ENCODE data around the gene UBL5.

The UBL5 gene

DNA sequence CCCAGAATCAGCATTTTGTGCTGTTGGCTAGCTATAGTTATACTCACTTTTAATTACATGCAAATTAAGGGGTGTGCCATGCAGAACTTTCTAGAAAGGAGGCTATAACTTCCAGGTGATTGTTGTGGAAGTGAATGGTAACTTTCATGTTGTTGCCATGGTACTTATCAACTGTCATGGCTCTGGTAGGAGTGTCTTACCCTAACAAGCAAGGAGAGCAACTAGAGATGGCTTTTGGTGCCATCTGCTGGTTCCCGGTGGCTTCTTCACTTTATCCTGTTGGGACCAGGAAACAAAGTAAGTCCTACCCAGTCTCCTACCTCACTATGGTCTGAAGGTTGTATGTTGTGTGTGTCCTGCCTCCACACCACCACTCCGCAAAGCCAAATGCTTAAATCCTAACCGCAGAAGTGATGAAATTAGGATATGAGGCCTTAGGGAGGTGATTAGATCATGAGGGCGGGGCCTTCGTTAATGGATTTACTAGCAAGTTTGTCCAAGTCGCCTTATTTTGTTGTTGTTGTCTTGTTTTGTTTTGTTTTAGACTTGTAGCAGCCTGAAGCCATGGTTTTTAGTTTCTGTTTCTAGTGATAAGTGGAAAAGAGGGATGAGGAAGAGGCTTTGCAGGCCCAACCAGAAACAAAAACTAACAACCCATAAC lies 31.5 kb upstream of the UBL5 start:
- TF ChIP-seq GABPA (IDR thresholded peaks at IDR 0.05; ENCODE audit: low read depth): no peak
- TF ChIP-seq, protein P1, sequence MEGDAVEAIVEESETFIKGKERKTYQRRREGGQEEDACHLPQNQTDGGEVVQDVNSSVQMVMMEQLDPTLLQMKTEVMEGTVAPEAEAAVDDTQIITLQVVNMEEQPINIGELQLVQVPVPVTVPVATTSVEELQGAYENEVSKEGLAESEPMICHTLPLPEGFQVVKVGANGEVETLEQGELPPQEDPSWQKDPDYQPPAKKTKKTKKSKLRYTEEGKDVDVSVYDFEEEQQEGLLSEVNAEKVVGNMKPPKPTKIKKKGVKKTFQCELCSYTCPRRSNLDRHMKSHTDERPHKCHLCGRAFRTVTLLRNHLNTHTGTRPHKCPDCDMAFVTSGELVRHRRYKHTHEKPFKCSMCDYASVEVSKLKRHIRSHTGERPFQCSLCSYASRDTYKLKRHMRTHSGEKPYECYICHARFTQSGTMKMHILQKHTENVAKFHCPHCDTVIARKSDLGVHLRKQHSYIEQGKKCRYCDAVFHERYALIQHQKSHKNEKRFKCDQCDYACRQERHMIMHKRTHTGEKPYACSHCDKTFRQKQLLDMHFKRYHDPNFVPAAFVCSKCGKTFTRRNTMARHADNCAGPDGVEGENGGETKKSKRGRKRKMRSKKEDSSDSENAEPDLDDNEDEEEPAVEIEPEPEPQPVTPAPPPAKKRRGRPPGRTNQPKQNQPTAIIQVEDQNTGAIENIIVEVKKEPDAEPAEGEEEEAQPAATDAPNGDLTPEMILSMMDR (IDR thresholded peaks at IDR 0.05; ENCODE audit: insufficient read depth, low read length): peak; percentile 94
- DNase-seq (ENCODE audit: low read depth in 1 of 2, low spot score in 1 of 2): peak; percentile 82 to 92
- no peak overlapping the region for H3K4me3 ChIP-seq (replicated peaks; ENCODE audit: insufficient read depth, low read length)
- peak overlapping the region; percentile 36 for H3K27ac ChIP-seq (replicated peaks)
- H3K27me3 ChIP-seq (ENCODE audit: insufficient read depth, poor library complexity, severe bottlenecking): peaks cover 3% of the 10 kb centered on the region

- Histone ChIP-seq H3K27ac (replicated peaks) (peak overlapping the region; percentile 55), H3K27me3 (ENCODE audit: insufficient read depth, poor library complexity, severe bottlenecking) (peaks cover 2% of the 10 kb centered on the region), H3K4me3 (replicated peaks; ENCODE audit: insufficient read depth, low read length) (no peak overlapping the region)
- TF ChIP-seq, protein P1 (IDR thresholded peaks at IDR 0.05; ENCODE audit: insufficient read depth, low read length): no peak
- TF ChIP-seq SPI1 (IDR thresholded peaks at IDR 0.05; ENCODE audit: borderline replicate concordance, low read depth) (no peak), GABPA (IDR thresholded peaks at IDR 0.05; ENCODE audit: low read depth) (no peak), POLR2AphosphoS5 (IDR thresholded peaks at IDR 0.05; ENCODE audit: low read depth) (no peak)
- TF ChIP-seq, protein P2, sequence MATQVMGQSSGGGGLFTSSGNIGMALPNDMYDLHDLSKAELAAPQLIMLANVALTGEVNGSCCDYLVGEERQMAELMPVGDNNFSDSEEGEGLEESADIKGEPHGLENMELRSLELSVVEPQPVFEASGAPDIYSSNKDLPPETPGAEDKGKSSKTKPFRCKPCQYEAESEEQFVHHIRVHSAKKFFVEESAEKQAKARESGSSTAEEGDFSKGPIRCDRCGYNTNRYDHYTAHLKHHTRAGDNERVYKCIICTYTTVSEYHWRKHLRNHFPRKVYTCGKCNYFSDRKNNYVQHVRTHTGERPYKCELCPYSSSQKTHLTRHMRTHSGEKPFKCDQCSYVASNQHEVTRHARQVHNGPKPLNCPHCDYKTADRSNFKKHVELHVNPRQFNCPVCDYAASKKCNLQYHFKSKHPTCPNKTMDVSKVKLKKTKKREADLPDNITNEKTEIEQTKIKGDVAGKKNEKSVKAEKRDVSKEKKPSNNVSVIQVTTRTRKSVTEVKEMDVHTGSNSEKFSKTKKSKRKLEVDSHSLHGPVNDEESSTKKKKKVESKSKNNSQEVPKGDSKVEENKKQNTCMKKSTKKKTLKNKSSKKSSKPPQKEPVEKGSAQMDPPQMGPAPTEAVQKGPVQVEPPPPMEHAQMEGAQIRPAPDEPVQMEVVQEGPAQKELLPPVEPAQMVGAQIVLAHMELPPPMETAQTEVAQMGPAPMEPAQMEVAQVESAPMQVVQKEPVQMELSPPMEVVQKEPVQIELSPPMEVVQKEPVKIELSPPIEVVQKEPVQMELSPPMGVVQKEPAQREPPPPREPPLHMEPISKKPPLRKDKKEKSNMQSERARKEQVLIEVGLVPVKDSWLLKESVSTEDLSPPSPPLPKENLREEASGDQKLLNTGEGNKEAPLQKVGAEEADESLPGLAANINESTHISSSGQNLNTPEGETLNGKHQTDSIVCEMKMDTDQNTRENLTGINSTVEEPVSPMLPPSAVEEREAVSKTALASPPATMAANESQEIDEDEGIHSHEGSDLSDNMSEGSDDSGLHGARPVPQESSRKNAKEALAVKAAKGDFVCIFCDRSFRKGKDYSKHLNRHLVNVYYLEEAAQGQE (IDR thresholded peaks at IDR 0.05; ENCODE audit: insufficient replicate concordance, low read depth): no peak
- no peak for DNase-seq (ENCODE audit: low read depth in 1 of 2, low spot score in 1 of 2)
These were observed 29.8 kb upstream of the UBL5 start for GRCh38 chr19:9797871-9798270.

- DNase-seq (ENCODE audit: low read depth in 1 of 2, low spot score in 1 of 2): no peak
- TF ChIP-seq GABPA (IDR thresholded peaks at IDR 0.05; ENCODE audit: low read depth) (no peak), SPI1 (IDR thresholded peaks at IDR 0.05; ENCODE audit: borderline replicate concordance, low read depth) (no peak), POLR2AphosphoS5 (IDR thresholded peaks at IDR 0.05; ENCODE audit: low read depth) (no peak)
- TF ChIP-seq, protein P2 (IDR thresholded peaks at IDR 0.05; ENCODE audit: insufficient replicate concordance, low read depth): no peak
- TF ChIP-seq, protein P1 (IDR thresholded peaks at IDR 0.05; ENCODE audit: insufficient read depth, low read length): no peak
- H3K27me3 ChIP-seq (ENCODE audit: insufficient read depth, poor library complexity, severe bottlenecking): no peaks in the 10 kb centered on the region
- H3K4me3 ChIP-seq (replicated peaks; ENCODE audit: insufficient read depth, low read length): no peak overlapping the region
- H3K27ac ChIP-seq (replicated peaks): peak overlapping the region; percentile 55
These were observed 28.6 kb upstream of the UBL5 start for GRCh38 chr19:9799162-9799561.

- H3K27ac ChIP-seq (replicated peaks): no peak overlapping the region
- DNase-seq (ENCODE audit: low read depth in 1 of 2, low spot score in 1 of 2): no peak
- no peak overlapping the region for H3K4me3 ChIP-seq (replicated peaks; ENCODE audit: insufficient read depth, low read length)
- TF ChIP-seq SPI1 (IDR thresholded peaks at IDR 0.05; ENCODE audit: borderline replicate concordance, low read depth): no peak
- TF ChIP-seq, protein P2 (IDR thresholded peaks at IDR 0.05; ENCODE audit: insufficient replicate concordance, low read depth): no peak
- TF ChIP-seq POLR2AphosphoS5 (IDR thresholded peaks at IDR 0.05; ENCODE audit: low read depth): no peak
- no peak for TF ChIP-seq GABPA (IDR thresholded peaks at IDR 0.05; ENCODE audit: low read depth)
- TF ChIP-seq, protein P1 (IDR thresholded peaks at IDR 0.05; ENCODE audit: insufficient read depth, low read length): no peak
- H3K27me3 ChIP-seq (ENCODE audit: insufficient read depth, poor library complexity, severe bottlenecking): no peaks in the 10 kb centered on the region
These were observed 25.7 kb upstream of the UBL5 start for GRCh38 chr19:9801976-9802375.
